ENCODE results near the gene NSUN3. TPM values are rescaled to one million over a fixed set of nuclear protein-coding genes. Genes with fewer than 3 reads are reported as not detected.
"Not testable (repeated sequence)": the region's sequence is repeated elsewhere in the genome, so short reads cannot be mapped to it uniquely, and the experiment has no call there.

Gene NSUN3
- total RNA-seq, 2 experiments from 2014 or later: 10.4 to 13.5 TPM

GRCh38 chr3:94036909-94037507 lies 25.9 kb upstream of the NSUN3 start:
- no peak overlapping the region for H3K27ac ChIP-seq (ENCODE audit: low read depth, low read length, poor library complexity, severe bottlenecking)
- H4K20me1 ChIP-seq (ENCODE audit: insufficient read depth, low read length): no peaks in the 10 kb centered on the region
- H3K36me3 ChIP-seq (ENCODE audit: insufficient read depth, low read length): no peaks in the 10 kb centered on the region; the same call in 1 of the 2 replicates
- POLR2A ChIA-PET: interaction anchor here (0.5 to 1.3 kb wide), 3 partner anchors 12 to 37 kb away, joined by 3 to 5 read pairs (median 4); no protein-coding TSS in a partner anchor
- H2AFZ ChIP-seq (ENCODE audit: low read length): no peak overlapping the region
- no peaks in the 10 kb centered on the region for H3K9me3 ChIP-seq (ENCODE audit: low read length)
- CTCF ChIA-PET (ENCODE audit: unreplicated experiment): no interaction called here
- H3K4me1 ChIP-seq (ENCODE audit: insufficient read depth, low read length, poor library complexity, severe bottlenecking): no peaks in the 10 kb centered on the region
- intact Hi-C loops (cut with micrococcal nuclease; ENCODE audit: unreplicated experiment): no loop called here
- no TSS peak for BruUV-seq (replicated peaks)
- peak; percentile 25 for DNase-seq (ENCODE audit: low spot score)
- no peaks in the 10 kb centered on the region for H3K9me2 ChIP-seq (ENCODE audit: insufficient read depth, low read length)
- no peak overlapping the region for H3K4me3 ChIP-seq (ENCODE audit: low read depth, low read length, poor library complexity, severe bottlenecking)
- TF ChIP-seq CTCF (conservative IDR thresholded peaks at IDR 0.05; ENCODE audit: low read length) (peak; percentile 79), EZH2phosphoT487 (IDR thresholded peaks at IDR 0.05; ENCODE audit: borderline replicate concordance, low read depth, low read length) (no peak)
- no peaks in the 10 kb centered on the region for H3K79me2 ChIP-seq (ENCODE audit: insufficient read depth, low read depth, low read length)
- no peak overlapping the region for H3K4me2 ChIP-seq (ENCODE audit: low read length)

DNA sequence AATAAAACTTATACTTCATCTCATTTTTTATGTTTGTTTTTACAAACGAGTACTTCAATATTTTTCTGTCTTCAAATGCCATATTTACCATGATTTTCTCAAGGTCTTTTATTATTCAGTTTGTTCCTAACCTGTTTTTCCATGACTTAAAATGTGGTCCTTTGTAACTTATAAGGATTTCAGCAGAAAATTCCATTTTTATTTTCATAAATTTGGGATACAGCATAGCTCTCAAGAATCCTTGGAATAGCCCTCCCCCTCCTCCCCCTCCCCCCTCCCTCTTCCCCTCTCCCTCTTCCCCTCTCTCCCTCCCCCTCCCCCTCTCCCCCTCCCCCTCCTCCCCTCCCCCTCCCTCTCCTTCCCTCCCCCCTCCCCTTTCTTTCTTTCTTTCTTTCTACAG lies 19.6 kb upstream of the NSUN3 start:
- CTCF ChIA-PET (ENCODE audit: unreplicated experiment): no interaction called here

DNA sequence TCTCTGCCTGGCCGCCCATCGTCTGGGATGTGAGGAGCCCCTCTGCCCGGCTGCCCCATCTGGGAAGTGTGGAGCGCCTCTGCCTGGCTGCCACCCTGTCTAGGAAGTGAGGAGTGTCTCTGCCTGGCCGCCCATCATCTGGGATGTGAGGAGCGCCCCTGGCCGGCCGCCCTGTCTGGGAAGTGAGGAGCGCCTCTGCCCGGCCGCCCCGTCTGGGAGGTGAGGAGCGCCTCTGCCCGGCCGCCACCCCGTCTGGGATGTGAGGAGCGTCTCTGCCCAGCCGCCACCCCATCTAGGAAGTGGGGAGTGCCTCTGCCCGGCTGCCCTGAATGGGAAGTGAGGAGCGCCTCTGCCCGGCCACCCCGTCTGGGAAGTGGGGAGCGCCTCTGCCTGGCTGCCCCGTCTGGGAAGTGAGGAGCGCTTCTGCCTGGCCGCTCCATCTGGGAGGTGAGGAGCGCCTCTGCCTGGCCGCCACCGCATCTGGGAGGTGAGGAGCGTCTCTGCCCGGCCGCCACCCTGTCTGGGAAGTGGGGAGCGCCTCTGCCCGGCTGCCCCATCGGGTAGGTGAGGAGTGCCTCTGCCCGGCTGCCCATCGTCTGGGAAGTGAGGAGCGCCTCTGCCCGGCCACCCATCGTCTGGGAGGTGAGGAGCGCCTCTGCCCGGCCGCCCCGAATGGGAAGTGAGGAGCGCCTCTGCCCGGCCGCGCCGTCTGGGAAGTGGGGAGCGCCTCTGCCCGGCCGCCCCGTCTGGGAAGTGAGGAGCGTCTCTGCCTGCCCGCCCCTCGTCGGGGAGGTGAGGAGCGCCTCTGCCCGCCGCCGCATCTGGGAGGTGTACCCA lies 18.5 kb upstream of the NSUN3 start:
- H3K9me3 ChIP-seq (ENCODE audit: low read length); H3K27ac ChIP-seq (ENCODE audit: low read depth, low read length, poor library complexity, severe bottlenecking); H4K20me1 ChIP-seq (ENCODE audit: insufficient read depth, low read length); DNase-seq (ENCODE audit: low spot score); H3K9me2 ChIP-seq (ENCODE audit: insufficient read depth, low read length); BruUV-seq (replicated peaks); H2AFZ ChIP-seq (ENCODE audit: low read length); intact Hi-C loops (cut with micrococcal nuclease; ENCODE audit: unreplicated experiment); POLR2A ChIA-PET; CTCF ChIA-PET (ENCODE audit: unreplicated experiment); H3K4me1 ChIP-seq (ENCODE audit: insufficient read depth, low read length, poor library complexity, severe bottlenecking); H3K4me2 ChIP-seq (ENCODE audit: low read length); H3K4me3 ChIP-seq (ENCODE audit: low read depth, low read length, poor library complexity, severe bottlenecking); H3K79me2 ChIP-seq (ENCODE audit: insufficient read depth, low read depth, low read length): not testable (repeated sequence)
- H3K36me3 ChIP-seq (ENCODE audit: insufficient read depth, low read length): peaks cover 12% of the 10 kb centered on the region; the same call in 1 of the 2 replicates

More for the DNA sequence above, 19.6 kb upstream of the NSUN3 start:
- H3K4me1 ChIP-seq (ENCODE audit: insufficient read depth, low read length, poor library complexity, severe bottlenecking): no peaks in the 10 kb centered on the region
- H4K20me1 ChIP-seq (ENCODE audit: insufficient read depth, low read length): no peaks in the 10 kb centered on the region
- H3K9me3 ChIP-seq (ENCODE audit: low read length): no peaks in the 10 kb centered on the region
- no peak overlapping the region for H3K4me3 ChIP-seq (ENCODE audit: low read depth, low read length, poor library complexity, severe bottlenecking)
- H3K9me2 ChIP-seq (ENCODE audit: insufficient read depth, low read length): no peaks in the 10 kb centered on the region
- H2AFZ ChIP-seq (ENCODE audit: low read length): no peak overlapping the region
- TF ChIP-seq EZH2phosphoT487 (IDR thresholded peaks at IDR 0.05; ENCODE audit: borderline replicate concordance, low read depth, low read length): no peak
- no peak for TF ChIP-seq CTCF (conservative IDR thresholded peaks at IDR 0.05; ENCODE audit: low read length)
- BruUV-seq (replicated peaks): no TSS peak
- no peak overlapping the region for H3K27ac ChIP-seq (ENCODE audit: low read depth, low read length, poor library complexity, severe bottlenecking)
- POLR2A ChIA-PET: no interaction called here
- no peak for DNase-seq (ENCODE audit: low spot score)
- peaks cover 12% of the 10 kb centered on the region; the same call in 1 of the 2 replicates for H3K36me3 ChIP-seq (ENCODE audit: insufficient read depth, low read length)
- intact Hi-C loops (cut with micrococcal nuclease; ENCODE audit: unreplicated experiment): no loop called here
- no peak overlapping the region for H3K4me2 ChIP-seq (ENCODE audit: low read length)
- H3K79me2 ChIP-seq (ENCODE audit: insufficient read depth, low read depth, low read length): no peaks in the 10 kb centered on the region
